HG02938 (cell line): ENCODE measurements around the gene SPG11.

ENCODE experiments used
- ATAC-seq: cut with Tn5 transposase; IDR thresholded peaks from one replicate; pipeline ENCODE4 v1.9.1; 2021; ENCODE audit warnings: mild to moderate bottlenecking, moderate library complexity; ENCODE audit not compliant: unreplicated experiment

The SPG11 gene

GRCh38 chr15:44529864-44530604, 133.4 kb downstream of the SPG11 start:
- ATAC-seq = no peak

GRCh38 chr15:44527241-44527640, 136.2 kb downstream of the SPG11 start:
- ATAC-seq = no peak

GRCh38 chr15:44525018-44525417, 138.4 kb downstream of the SPG11 start:
- ATAC-seq = no peak

GRCh38 chr15:44519537-44519936, 143.9 kb downstream of the SPG11 start:
- no peak for ATAC-seq

- no peak for ATAC-seq
Measured at GRCh38 chr15:44516436-44516835, 147.0 kb downstream of the SPG11 start.
